Measurements from ENCODE around the gene USP34. TPM values are rescaled to one million over a fixed set of nuclear protein-coding genes. Genes with fewer than 3 reads are reported as not detected.
A peak's percentile ranks its signal among the peaks of the same experiment; 100 is the strongest.
"Not testable (repeated sequence)": the region's sequence is repeated elsewhere in the genome, so short reads cannot be mapped to it uniquely, and the experiment has no call there.

The USP34 gene
- total RNA-seq: 96.9 TPM
- long read RNA-seq, partial matches to known transcripts: 4 of 15 reads
- long read RNA-seq, other reads (novel, unspliced or antisense): 10 of 15 reads

GRCh38 chr2:61470965-61471904 lies at the start of gene USP34:
Gene USP34 (minus strand): TSS chr2:61471087. CDS start chr2:61470692, 395 bp downstream.
- DNase-seq (ENCODE audit: low spot score): peak; percentile 98

- no peak for DNase-seq (ENCODE audit: low spot score)
Observed at GRCh38 chr2:61520261-61520660, 49.4 kb upstream of the USP34 start.

- DNase-seq (ENCODE audit: low spot score): no peak
Observed at GRCh38 chr2:61512768-61513398, 42.0 kb upstream of the USP34 start.

- no peak for DNase-seq (ENCODE audit: low spot score)
Observed at GRCh38 chr2:61510674-61511671, 40.1 kb upstream of the USP34 start.

- DNase-seq (ENCODE audit: low spot score): no peak
Observed at GRCh38 chr2:61504949-61505348, 34.1 kb upstream of the USP34 start.

- DNase-seq (ENCODE audit: low spot score): no peak
Observed at GRCh38 chr2:61499060-61499459, 28.2 kb upstream of the USP34 start.

GRCh38 chr2:61493523-61493942 lies 22.6 kb upstream of the USP34 start:
- no peak for DNase-seq (ENCODE audit: low spot score)

GRCh38 chr2:61492476-61492875 lies 21.6 kb upstream of the USP34 start:
- no peak for DNase-seq (ENCODE audit: low spot score)

GRCh38 chr2:61485281-61485680 lies 14.4 kb upstream of the USP34 start:
- no peak for DNase-seq (ENCODE audit: low spot score)

GRCh38 chr2:61478086-61478485 lies 7.2 kb upstream of the USP34 start:
- DNase-seq (ENCODE audit: low spot score): no peak

- DNase-seq (ENCODE audit: low spot score): not testable (repeated sequence)
Observed at GRCh38 chr2:61476929-61477589, 6.2 kb upstream of the USP34 start.

GRCh38 chr2:61471905-61472805 lies 1.3 kb upstream of the USP34 start:
- DNase-seq (ENCODE audit: low spot score): no peak

- DNase-seq (ENCODE audit: low spot score): peak; percentile 93
Observed at GRCh38 chr2:61470122-61470951, 550 bp downstream of the USP34 start.

- DNase-seq (ENCODE audit: low spot score): no peak
Observed at GRCh38 chr2:61469424-61470121, 1.3 kb downstream of the USP34 start.

GRCh38 chr2:61468231-61468630 lies 2.7 kb downstream of the USP34 start:
- DNase-seq (ENCODE audit: low spot score): not testable (repeated sequence)

- no peak for DNase-seq (ENCODE audit: low spot score)
Observed at GRCh38 chr2:61465045-61465444, 5.8 kb downstream of the USP34 start.

- no peak for DNase-seq (ENCODE audit: low spot score)
Observed at GRCh38 chr2:61463769-61464475, 7.0 kb downstream of the USP34 start.
